Astrocyte (in vitro differentiated cells and primary cell): ENCODE data around the gene GIPC3. TPM values are rescaled to one million over a fixed set of nuclear protein-coding genes. Genes with fewer than 3 reads are reported as not detected.

Experiments
- DNase-seq: peaks from one replicate; pipeline ENCODE4 v3.0.0-alpha.2; 2010; ENCODE audit warnings: low read depth
- FAIRE-seq: peaks from 2 replicates; lab custom pipeline; 2011; peaks lifted over from hg19 to GRCh38; lab: Jason Lieb, UNC
- H2AFZ ChIP-seq: 2 replicates; pipeline ENCODE4 v1.6.0; 2012; ENCODE audit warnings: low read depth, low read length, inconsistent platforms
- H3K27ac ChIP-seq: 2 replicates; pipeline ENCODE4 v1.5.1; 2011; ENCODE audit warnings: low read depth, low read length, inconsistent platforms
- H3K27me3 ChIP-seq: 2 replicates; pipeline ENCODE4 v1.6.0; 2011; ENCODE audit warnings: low read length, inconsistent platforms; ENCODE audit not compliant: insufficient read depth
- H3K36me3 ChIP-seq: 2 replicates; pipeline ENCODE4 v1.5.1; 2011; ENCODE audit warnings: low read length, inconsistent platforms; ENCODE audit not compliant: insufficient read depth
- H3K4me1 ChIP-seq: 2 replicates; pipeline ENCODE4 v1.5.1; 2011; ENCODE audit warnings: low read length, inconsistent platforms; ENCODE audit not compliant: insufficient read depth
- H3K4me2 ChIP-seq: 2 replicates; pipeline ENCODE4 v1.6.0; 2012; ENCODE audit warnings: low read length, inconsistent platforms
- H3K4me3 ChIP-seq: 2 replicates; pipeline ENCODE4 v1.5.1; 2011; ENCODE audit warnings: low read depth, mild to moderate bottlenecking, low read length, inconsistent platforms; ENCODE audit not compliant: insufficient read depth
- H3K79me2 ChIP-seq: 2 replicates; pipeline ENCODE4 v1.6.0; 2012; ENCODE audit warnings: mild to moderate bottlenecking, low read length, inconsistent platforms; ENCODE audit not compliant: insufficient read depth
- H3K9ac ChIP-seq: 2 replicates; pipeline ENCODE4 v1.6.0; 2012; ENCODE audit warnings: mild to moderate bottlenecking, low read length, inconsistent platforms
- H3K9me3 ChIP-seq: 2 replicates; pipeline ENCODE4 v1.5.1; 2012; ENCODE audit warnings: low read depth, mild to moderate bottlenecking, low read length, inconsistent platforms; ENCODE audit not compliant: insufficient read depth
- H4K20me1 ChIP-seq: 2 replicates; pipeline ENCODE4 v1.6.0; 2012; ENCODE audit warnings: low read length, inconsistent platforms; ENCODE audit not compliant: insufficient read depth
- H3K27ac Mint-ChIP-seq: one replicate; pipeline ENCODE4 v1.8.0; 2021; ENCODE audit warnings: mild to moderate bottlenecking, mixed read lengths; ENCODE audit not compliant: unreplicated experiment
- H3K27me3 Mint-ChIP-seq: one replicate; pipeline ENCODE4 v1.8.0; 2021; ENCODE audit warnings: low read depth, mixed read lengths; ENCODE audit not compliant: unreplicated experiment
- H3K36me3 Mint-ChIP-seq: one replicate; pipeline ENCODE4 v1.8.0; 2021; ENCODE audit warnings: low read depth, mixed read lengths; ENCODE audit not compliant: unreplicated experiment
- H3K4me1 Mint-ChIP-seq: one replicate; pipeline ENCODE4 v1.8.0; 2021; ENCODE audit warnings: low read depth, mixed read lengths; ENCODE audit not compliant: unreplicated experiment
- H3K4me3 Mint-ChIP-seq: one replicate; pipeline ENCODE4 v1.8.0; 2021; ENCODE audit warnings: mild to moderate bottlenecking, moderate library complexity, mixed read lengths; ENCODE audit not compliant: unreplicated experiment
- H3K9me3 Mint-ChIP-seq: one replicate; pipeline ENCODE4 v1.8.0; 2021; ENCODE audit warnings: mild to moderate bottlenecking, mixed read lengths; ENCODE audit not compliant: unreplicated experiment
- EZH2 ChIP-seq: IDR thresholded peaks from 2 replicates; pipeline ENCODE4 v1.6.1; 2012; ENCODE audit warnings: mild to moderate bottlenecking, low read length, inconsistent platforms; ENCODE audit not compliant: insufficient read depth
- total RNA-seq: library from RNA; stranded (reverse); gene quantifications from 2 replicates; pipeline ENCODE4 v1.2.1, GENCODE V29; 2021
- TF ChIP-seq, protein P1 (sequence below): IDR thresholded peaks from 2 replicates; pipeline ENCODE4 v1.5.1; 2011; ENCODE audit warnings: low read depth, mild to moderate bottlenecking, inconsistent platforms, low read length, moderate library complexity; ENCODE audit not compliant: insufficient read depth

Gene GIPC3
- total RNA-seq, 1 donor from 2014 or later, result 0.09 TPM

DNA sequence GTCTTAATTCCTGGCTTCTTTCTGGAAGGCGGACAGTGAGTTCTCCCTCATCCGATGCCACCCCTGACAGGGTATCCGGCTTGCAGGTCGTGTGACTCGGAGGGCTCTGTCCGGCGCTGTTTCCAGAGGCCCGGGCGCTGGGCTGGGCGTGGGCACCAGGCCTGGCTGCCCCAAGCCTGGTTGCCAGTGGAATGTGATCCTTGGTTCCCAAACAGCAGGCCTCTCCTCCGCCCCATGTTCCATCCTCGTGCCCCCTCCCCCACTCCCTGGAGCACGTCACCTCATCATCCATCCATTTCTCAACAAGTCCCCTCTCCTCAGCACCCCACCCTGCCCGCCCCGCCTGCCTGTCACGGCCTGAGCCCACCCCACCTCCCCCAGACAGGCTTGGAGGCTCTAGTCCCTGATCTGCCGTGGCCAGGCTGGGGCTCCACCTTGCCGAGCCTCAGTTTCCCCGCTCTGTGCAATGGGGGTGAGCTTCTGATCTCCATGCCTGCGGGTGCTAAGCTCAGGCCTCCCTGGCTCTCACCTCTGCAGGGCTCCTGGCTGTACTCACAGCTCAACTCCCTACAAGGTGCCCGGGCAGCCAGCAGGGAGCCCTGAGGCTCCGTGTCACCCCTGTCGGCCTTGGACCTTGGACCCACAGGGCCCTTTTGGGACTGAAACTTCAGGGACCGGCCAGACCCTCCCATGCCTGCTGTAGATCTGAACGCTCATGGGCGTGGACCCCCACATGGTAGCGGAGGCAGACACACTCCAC is 19.1 kb downstream of the GIPC3 start:
- Histone ChIP-seq H3K9ac (no peak overlapping the region), H3K27ac (no peak overlapping the region), H3K36me3 (no peaks in the 10 kb centered on the region), H3K79me2 (no peaks in the 10 kb centered on the region), H4K20me1 (peaks cover 8% of the 10 kb centered on the region), H3K27me3 (no peaks in the 10 kb centered on the region), H3K4me1 (peaks cover 27% of the 10 kb centered on the region), H3K9me3 (no peaks in the 10 kb centered on the region), H3K4me3 (no peak overlapping the region), H3K4me2 (peak overlapping the region; percentile 84), H2AFZ (no peak overlapping the region)
- no peak overlapping the region for H3K4me3 Mint-ChIP-seq
- no peaks in the 10 kb centered on the region for H3K36me3 Mint-ChIP-seq
- no peak overlapping the region for H3K27ac Mint-ChIP-seq
- FAIRE-seq (no peak), DNase-seq (no peak)
- peaks cover 6% of the 10 kb centered on the region for H3K27me3 Mint-ChIP-seq
- H3K4me1 Mint-ChIP-seq, result peaks cover 7% of the 10 kb centered on the region
- TF ChIP-seq, protein P1, sequence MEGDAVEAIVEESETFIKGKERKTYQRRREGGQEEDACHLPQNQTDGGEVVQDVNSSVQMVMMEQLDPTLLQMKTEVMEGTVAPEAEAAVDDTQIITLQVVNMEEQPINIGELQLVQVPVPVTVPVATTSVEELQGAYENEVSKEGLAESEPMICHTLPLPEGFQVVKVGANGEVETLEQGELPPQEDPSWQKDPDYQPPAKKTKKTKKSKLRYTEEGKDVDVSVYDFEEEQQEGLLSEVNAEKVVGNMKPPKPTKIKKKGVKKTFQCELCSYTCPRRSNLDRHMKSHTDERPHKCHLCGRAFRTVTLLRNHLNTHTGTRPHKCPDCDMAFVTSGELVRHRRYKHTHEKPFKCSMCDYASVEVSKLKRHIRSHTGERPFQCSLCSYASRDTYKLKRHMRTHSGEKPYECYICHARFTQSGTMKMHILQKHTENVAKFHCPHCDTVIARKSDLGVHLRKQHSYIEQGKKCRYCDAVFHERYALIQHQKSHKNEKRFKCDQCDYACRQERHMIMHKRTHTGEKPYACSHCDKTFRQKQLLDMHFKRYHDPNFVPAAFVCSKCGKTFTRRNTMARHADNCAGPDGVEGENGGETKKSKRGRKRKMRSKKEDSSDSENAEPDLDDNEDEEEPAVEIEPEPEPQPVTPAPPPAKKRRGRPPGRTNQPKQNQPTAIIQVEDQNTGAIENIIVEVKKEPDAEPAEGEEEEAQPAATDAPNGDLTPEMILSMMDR, result no peak
- no peak for TF ChIP-seq EZH2
- H3K9me3 Mint-ChIP-seq, result no peaks in the 10 kb centered on the region

DNA sequence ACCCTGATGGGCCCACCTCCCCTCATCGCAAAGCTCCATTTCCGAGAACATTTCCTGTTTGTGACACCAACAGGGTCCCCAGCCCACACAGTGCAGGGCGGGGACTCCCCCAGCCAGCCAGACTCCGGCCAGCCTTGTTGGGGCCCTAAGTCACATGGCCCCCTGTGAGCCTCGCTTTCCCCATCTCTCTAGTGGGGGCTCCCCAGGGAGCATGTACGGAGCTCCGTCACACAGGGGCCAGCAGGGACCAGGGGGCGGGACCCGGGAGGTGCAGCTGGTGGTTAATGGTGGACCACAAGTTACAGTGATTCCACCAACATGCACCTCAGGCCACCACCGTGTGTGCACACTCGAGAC is 19.7 kb downstream of the GIPC3 start:
- H3K27me3 Mint-ChIP-seq, result peaks cover 6% of the 10 kb centered on the region
- no peak for TF ChIP-seq EZH2
- TF ChIP-seq, protein P1, result no peak
- Histone ChIP-seq H3K4me3 (no peak overlapping the region), H3K4me2 (peak overlapping the region; percentile 84), H3K79me2 (no peaks in the 10 kb centered on the region), H3K9ac (peak overlapping the region; percentile 58), H2AFZ (no peak overlapping the region), H3K4me1 (peaks cover 28% of the 10 kb centered on the region), H3K36me3 (no peaks in the 10 kb centered on the region), H3K27ac (no peak overlapping the region), H4K20me1 (peaks cover 9% of the 10 kb centered on the region), H3K27me3 (no peaks in the 10 kb centered on the region), H3K9me3 (no peaks in the 10 kb centered on the region)
- DNase-seq (no peak), FAIRE-seq (no peak)
- no peak overlapping the region for H3K27ac Mint-ChIP-seq
- H3K4me1 Mint-ChIP-seq, result peaks cover 7% of the 10 kb centered on the region
- no peak overlapping the region for H3K4me3 Mint-ChIP-seq
- H3K9me3 Mint-ChIP-seq, result no peaks in the 10 kb centered on the region
- no peaks in the 10 kb centered on the region for H3K36me3 Mint-ChIP-seq

DNA sequence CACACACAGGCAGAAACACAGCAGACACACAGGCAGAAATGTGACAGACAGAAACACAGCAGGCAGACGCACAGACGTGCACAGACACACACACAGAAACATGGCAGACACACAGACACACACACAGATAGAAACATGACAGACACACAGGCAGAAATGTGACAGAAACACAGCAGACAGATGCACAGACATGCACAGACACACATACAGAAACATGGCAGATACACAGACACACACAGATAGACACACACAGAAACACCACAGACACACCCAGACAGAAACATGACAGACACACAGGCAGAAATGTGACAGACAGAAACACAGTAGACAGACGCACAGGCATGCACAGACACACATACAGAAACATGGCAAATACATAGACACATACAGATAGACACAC is 20.1 kb downstream of the GIPC3 start:
- Histone ChIP-seq H3K9me3 (no peaks in the 10 kb centered on the region), H3K79me2 (no peaks in the 10 kb centered on the region), H3K27me3 (no peaks in the 10 kb centered on the region), H3K9ac (peak overlapping the region; percentile 58), H3K36me3 (no peaks in the 10 kb centered on the region), H2AFZ (no peak overlapping the region), H4K20me1 (peaks cover 13% of the 10 kb centered on the region), H3K4me3 (peak overlapping the region; percentile 64), H3K27ac (no peak overlapping the region), H3K4me1 (peaks cover 28% of the 10 kb centered on the region), H3K4me2 (peak overlapping the region; percentile 84)
- Mint-ChIP-seq H3K4me3 (no peak overlapping the region), H3K36me3 (peaks cover under 1% of the 10 kb centered on the region), H3K27ac (no peak overlapping the region), H3K9me3 (no peaks in the 10 kb centered on the region), H3K27me3 (peaks cover 6% of the 10 kb centered on the region), H3K4me1 (peaks cover 7% of the 10 kb centered on the region)
- TF ChIP-seq, protein P1, result no peak
- no peak for DNase-seq
- no peak for FAIRE-seq
